Mammary epithelial cell (primary cell): Measurements from ENCODE around the gene ANKRD52.

Source experiments
- CTCF ChIP-seq, 2 donors: IDR thresholded peaks in 1 of 2; conservative IDR thresholded peaks in 1 of 2; 2 replicates each; pipeline ENCODE4 v1.5.1; 2011 to 2012; ENCODE audit warnings: inconsistent platforms in 2 of 2, low read length in 2 of 2, mild to moderate bottlenecking in 2 of 2, control low read depth in 1 of 2, low read depth in 1 of 2; ENCODE audit not compliant: insufficient read depth in 1 of 2; ENCODE audit errors: extremely low read depth in 1 of 2
- EZH2 ChIP-seq: IDR thresholded peaks from 2 replicates; pipeline ENCODE4 v1.6.1; 2012; ENCODE audit warnings: low read length, inconsistent platforms, borderline replicate concordance

GRCh38 chr12:56280849-56281248 is 22.7 kb upstream of the ANKRD52 start:
- TF ChIP-seq CTCF (conservative IDR thresholded peaks at IDR 0.05 in 1 of 2, IDR thresholded peaks at IDR 0.05 in 1 of 2; ENCODE audit: extremely low read depth in 1 of 2, insufficient read depth in 1 of 2, low read depth in 1 of 2, low read length in 2 of 2) (no peak), EZH2 (no peak)
